ENCODE results near the gene PRDM12.

PRDM12 gene

GRCh38 chr9:130636648-130637020 is 27.8 kb upstream of the PRDM12 start:
- Histone ChIP-seq H3K4me1 (ENCODE audit: control insufficient read depth, insufficient read depth, low read length) (peaks cover 3% of the 10 kb centered on the region), H3K27ac (ENCODE audit: insufficient read depth, low read depth, low read length, poor library complexity, severe bottlenecking) (no peak overlapping the region), H3K36me3 (ENCODE audit: control insufficient read depth, insufficient read depth, low read length) (peaks cover 13% of the 10 kb centered on the region), H3K9me3 (ENCODE audit: control insufficient read depth, low read length) (no peaks in the 10 kb centered on the region), H3K27me3 (ENCODE audit: control insufficient read depth, insufficient read depth, low read length, poor library complexity, severe bottlenecking) (no peaks in the 10 kb centered on the region), H3K4me3 (ENCODE audit: insufficient read depth, low read depth, low read length) (no peak overlapping the region)
- WGBS, 2 experiments = 93% methylated on average over 9 of the region's 9 CpGs

GRCh38 chr9:130638284-130639123 is 25.9 kb upstream of the PRDM12 start:
- Histone ChIP-seq H3K36me3 (ENCODE audit: control insufficient read depth, insufficient read depth, low read length) (peaks cover 6% of the 10 kb centered on the region), H3K4me3 (ENCODE audit: insufficient read depth, low read depth, low read length) (no peak overlapping the region), H3K27ac (ENCODE audit: insufficient read depth, low read depth, low read length, poor library complexity, severe bottlenecking) (no peak overlapping the region), H3K4me1 (ENCODE audit: control insufficient read depth, insufficient read depth, low read length) (peaks cover 3% of the 10 kb centered on the region), H3K27me3 (ENCODE audit: control insufficient read depth, insufficient read depth, low read length, poor library complexity, severe bottlenecking) (no peaks in the 10 kb centered on the region), H3K9me3 (ENCODE audit: control insufficient read depth, low read length) (no peaks in the 10 kb centered on the region)
- WGBS, 2 experiments = 80% methylated on average over 37 of the region's 37 CpGs

- Histone ChIP-seq H3K9me3 (ENCODE audit: control insufficient read depth, low read length) (no peaks in the 10 kb centered on the region), H3K4me1 (ENCODE audit: control insufficient read depth, insufficient read depth, low read length) (peaks cover 3% of the 10 kb centered on the region), H3K4me3 (ENCODE audit: insufficient read depth, low read depth, low read length) (no peak overlapping the region), H3K27me3 (ENCODE audit: control insufficient read depth, insufficient read depth, low read length, poor library complexity, severe bottlenecking) (no peaks in the 10 kb centered on the region), H3K36me3 (ENCODE audit: control insufficient read depth, insufficient read depth, low read length) (peaks cover 6% of the 10 kb centered on the region), H3K27ac (ENCODE audit: insufficient read depth, low read depth, low read length, poor library complexity, severe bottlenecking) (no peak overlapping the region)
- WGBS, 2 experiments = 72 to 76% methylated on average over 20 of the region's 20 CpGs
These were observed 25.1 kb upstream of the PRDM12 start for GRCh38 chr9:130639124-130639765.

- no peak overlapping the region for H3K4me3 ChIP-seq (ENCODE audit: insufficient read depth, low read depth, low read length)
- no peaks in the 10 kb centered on the region for H3K27me3 ChIP-seq (ENCODE audit: control insufficient read depth, insufficient read depth, low read length, poor library complexity, severe bottlenecking)
- peaks cover 3% of the 10 kb centered on the region for H3K4me1 ChIP-seq (ENCODE audit: control insufficient read depth, insufficient read depth, low read length)
- H3K36me3 ChIP-seq (ENCODE audit: control insufficient read depth, insufficient read depth, low read length) = peaks cover 6% of the 10 kb centered on the region
- H3K9me3 ChIP-seq (ENCODE audit: control insufficient read depth, low read length) = no peaks in the 10 kb centered on the region
- WGBS, 2 experiments = 96% methylated on average over 17 of the region's 17 CpGs
- no peak overlapping the region for H3K27ac ChIP-seq (ENCODE audit: insufficient read depth, low read depth, low read length, poor library complexity, severe bottlenecking)
These were observed 24.4 kb upstream of the PRDM12 start for GRCh38 chr9:130639866-130640555.

GRCh38 chr9:130640681-130641080 is 23.7 kb upstream of the PRDM12 start:
- WGBS, 2 experiments = 81 to 87% methylated on average over 7 of the region's 7 CpGs
- H3K27me3 ChIP-seq (ENCODE audit: control insufficient read depth, insufficient read depth, low read length, poor library complexity, severe bottlenecking) = no peaks in the 10 kb centered on the region
- H3K9me3 ChIP-seq (ENCODE audit: control insufficient read depth, low read length) = no peaks in the 10 kb centered on the region
- H3K4me3 ChIP-seq (ENCODE audit: insufficient read depth, low read depth, low read length) = no peak overlapping the region
- peaks cover 3% of the 10 kb centered on the region for H3K4me1 ChIP-seq (ENCODE audit: control insufficient read depth, insufficient read depth, low read length)
- no peak overlapping the region for H3K27ac ChIP-seq (ENCODE audit: insufficient read depth, low read depth, low read length, poor library complexity, severe bottlenecking)
- H3K36me3 ChIP-seq (ENCODE audit: control insufficient read depth, insufficient read depth, low read length) = peaks cover 6% of the 10 kb centered on the region

DNA sequence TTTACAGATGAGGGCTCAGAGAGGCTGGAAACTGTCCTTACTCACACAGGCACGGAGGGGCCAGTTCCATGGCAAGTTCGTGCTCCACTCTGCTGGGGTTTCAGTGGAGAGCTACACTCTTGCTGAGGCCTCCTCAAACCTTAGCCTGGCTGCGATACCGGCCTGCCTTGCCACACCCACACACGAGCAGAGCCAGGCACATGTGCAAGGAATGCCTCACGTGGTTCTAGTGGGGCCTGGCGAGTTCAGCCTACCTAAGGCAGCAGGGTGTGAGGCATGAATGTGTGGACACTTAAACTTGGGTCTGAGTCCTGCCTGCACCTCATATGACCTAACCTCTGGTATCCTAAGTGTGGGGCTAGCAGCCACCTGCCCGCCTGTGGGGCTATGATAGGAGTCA is 21.5 kb upstream of the PRDM12 start:
- no peaks in the 10 kb centered on the region for H3K36me3 ChIP-seq (ENCODE audit: control insufficient read depth, insufficient read depth, low read length)
- peaks cover 3% of the 10 kb centered on the region for H3K4me1 ChIP-seq (ENCODE audit: control insufficient read depth, insufficient read depth, low read length)
- WGBS, 2 experiments = 91 to 93% methylated on average over 8 of the region's 8 CpGs
- H3K27me3 ChIP-seq (ENCODE audit: control insufficient read depth, insufficient read depth, low read length, poor library complexity, severe bottlenecking) = no peaks in the 10 kb centered on the region
- no peak overlapping the region for H3K4me3 ChIP-seq (ENCODE audit: insufficient read depth, low read depth, low read length)
- H3K27ac ChIP-seq (ENCODE audit: insufficient read depth, low read depth, low read length, poor library complexity, severe bottlenecking) = no peak overlapping the region
- H3K9me3 ChIP-seq (ENCODE audit: control insufficient read depth, low read length) = no peaks in the 10 kb centered on the region

- Histone ChIP-seq H3K36me3 (ENCODE audit: control insufficient read depth, insufficient read depth, low read length) (no peaks in the 10 kb centered on the region), H3K4me1 (ENCODE audit: control insufficient read depth, insufficient read depth, low read length) (no peaks in the 10 kb centered on the region), H3K4me3 (ENCODE audit: insufficient read depth, low read depth, low read length) (no peak overlapping the region), H3K27ac (ENCODE audit: insufficient read depth, low read depth, low read length, poor library complexity, severe bottlenecking) (no peak overlapping the region), H3K27me3 (ENCODE audit: control insufficient read depth, insufficient read depth, low read length, poor library complexity, severe bottlenecking) (peaks cover 23% of the 10 kb centered on the region), H3K9me3 (ENCODE audit: control insufficient read depth, low read length) (no peaks in the 10 kb centered on the region)
- 84 to 87% methylated on average over 15 of the region's 15 CpGs for WGBS, 2 experiments
These were observed 13.2 kb upstream of the PRDM12 start for GRCh38 chr9:130651221-130651620.

GRCh38 chr9:130651752-130652151 is 12.6 kb upstream of the PRDM12 start:
- H3K4me3 ChIP-seq (ENCODE audit: insufficient read depth, low read depth, low read length) = no peak overlapping the region
- no peaks in the 10 kb centered on the region for H3K4me1 ChIP-seq (ENCODE audit: control insufficient read depth, insufficient read depth, low read length)
- no peaks in the 10 kb centered on the region for H3K36me3 ChIP-seq (ENCODE audit: control insufficient read depth, insufficient read depth, low read length)
- 95 to 96% methylated on average over 18 of the region's 18 CpGs for WGBS, 2 experiments
- peaks cover 28% of the 10 kb centered on the region for H3K27me3 ChIP-seq (ENCODE audit: control insufficient read depth, insufficient read depth, low read length, poor library complexity, severe bottlenecking)
- no peaks in the 10 kb centered on the region for H3K9me3 ChIP-seq (ENCODE audit: control insufficient read depth, low read length)
- H3K27ac ChIP-seq (ENCODE audit: insufficient read depth, low read depth, low read length, poor library complexity, severe bottlenecking) = no peak overlapping the region

GRCh38 chr9:130654879-130655278 is 9.5 kb upstream of the PRDM12 start:
- H3K4me3 ChIP-seq (ENCODE audit: insufficient read depth, low read depth, low read length) = no peak overlapping the region
- no peak overlapping the region for H3K27ac ChIP-seq (ENCODE audit: insufficient read depth, low read depth, low read length, poor library complexity, severe bottlenecking)
- peaks cover 59% of the 10 kb centered on the region for H3K27me3 ChIP-seq (ENCODE audit: control insufficient read depth, insufficient read depth, low read length, poor library complexity, severe bottlenecking)
- no peaks in the 10 kb centered on the region for H3K4me1 ChIP-seq (ENCODE audit: control insufficient read depth, insufficient read depth, low read length)
- H3K36me3 ChIP-seq (ENCODE audit: control insufficient read depth, insufficient read depth, low read length) = no peaks in the 10 kb centered on the region
- no peaks in the 10 kb centered on the region for H3K9me3 ChIP-seq (ENCODE audit: control insufficient read depth, low read length)
- 90 to 91% methylated on average over 6 of the region's 6 CpGs for WGBS, 2 experiments
